Measurements from ENCODE around the gene TMEM238L.

Gene TMEM238L

GRCh38 chr17:10761281-10761680 lies 42.6 kb downstream of the TMEM238L start:
- Histone ChIP-seq H3K36me3 (ENCODE audit: control insufficient read depth, low read length) (no peaks in the 10 kb centered on the region), H3K4me1 (ENCODE audit: control insufficient read depth, low read length) (no peaks in the 10 kb centered on the region), H3K27me3 (ENCODE audit: control insufficient read depth, low read length) (no peaks in the 10 kb centered on the region), H3K4me3 (ENCODE audit: low read length) (no peak overlapping the region), H3K9me3 (ENCODE audit: control insufficient read depth, insufficient read depth, low read length) (no peaks in the 10 kb centered on the region), H3K9me2 (replicated peaks; ENCODE audit: control insufficient read depth, low read length) (no peaks in the 10 kb centered on the region), H4K20me1 (ENCODE audit: control insufficient read depth, insufficient read depth, low read depth, low read length) (no peaks in the 10 kb centered on the region), H3K79me2 (ENCODE audit: control insufficient read depth, low read length) (no peaks in the 10 kb centered on the region), H3K27ac (ENCODE audit: low read depth, low read length) (no peak overlapping the region), H3F3A (ENCODE audit: control insufficient read depth, insufficient read depth) (no peaks in the 10 kb centered on the region), H3K4me2 (ENCODE audit: low read length) (no peak overlapping the region)
- TF ChIP-seq CTCF (IDR thresholded peaks at IDR 0.05; ENCODE audit: low read depth, low read length, poor library complexity, severe bottlenecking) = no peak
- TF ChIP-seq EZH2phosphoT487 (IDR thresholded peaks at IDR 0.05; ENCODE audit: borderline replicate concordance, low read length) = no peak

- TF ChIP-seq CTCF (IDR thresholded peaks at IDR 0.05; ENCODE audit: low read depth, low read length, poor library complexity, severe bottlenecking) = no peak
- Histone ChIP-seq H3K9me2 (replicated peaks; ENCODE audit: control insufficient read depth, low read length) (no peaks in the 10 kb centered on the region), H4K20me1 (ENCODE audit: control insufficient read depth, insufficient read depth, low read depth, low read length) (no peaks in the 10 kb centered on the region), H3F3A (ENCODE audit: control insufficient read depth, insufficient read depth) (no peaks in the 10 kb centered on the region), H3K9me3 (ENCODE audit: control insufficient read depth, insufficient read depth, low read length) (no peaks in the 10 kb centered on the region), H3K79me2 (ENCODE audit: control insufficient read depth, low read length) (no peaks in the 10 kb centered on the region), H3K4me2 (ENCODE audit: low read length) (no peak overlapping the region), H3K36me3 (ENCODE audit: control insufficient read depth, low read length) (no peaks in the 10 kb centered on the region), H3K27ac (ENCODE audit: low read depth, low read length) (no peak overlapping the region), H3K4me3 (ENCODE audit: low read length) (no peak overlapping the region), H3K27me3 (ENCODE audit: control insufficient read depth, low read length) (no peaks in the 10 kb centered on the region), H3K4me1 (ENCODE audit: control insufficient read depth, low read length) (no peaks in the 10 kb centered on the region)
Measured at GRCh38 chr17:10758062-10758461, 45.8 kb downstream of the TMEM238L start.

- H3K4me1 ChIP-seq (ENCODE audit: control insufficient read depth, low read length) = no peaks in the 10 kb centered on the region
- no peak overlapping the region for H3K4me3 ChIP-seq (ENCODE audit: low read length)
- no peaks in the 10 kb centered on the region for H3K9me3 ChIP-seq (ENCODE audit: control insufficient read depth, insufficient read depth, low read length)
- no peaks in the 10 kb centered on the region for H3K27me3 ChIP-seq (ENCODE audit: control insufficient read depth, low read length)
- no peaks in the 10 kb centered on the region for H3K79me2 ChIP-seq (ENCODE audit: control insufficient read depth, low read length)
- no peaks in the 10 kb centered on the region for H3K9me2 ChIP-seq (replicated peaks; ENCODE audit: control insufficient read depth, low read length)
- H3K36me3 ChIP-seq (ENCODE audit: control insufficient read depth, low read length) = no peaks in the 10 kb centered on the region
- no peaks in the 10 kb centered on the region for H4K20me1 ChIP-seq (ENCODE audit: control insufficient read depth, insufficient read depth, low read depth, low read length)
- TF ChIP-seq CTCF (IDR thresholded peaks at IDR 0.05; ENCODE audit: low read depth, low read length, poor library complexity, severe bottlenecking) = no peak
- no peak for TF ChIP-seq EZH2phosphoT487 (IDR thresholded peaks at IDR 0.05; ENCODE audit: borderline replicate concordance, low read length)
- H3K27ac ChIP-seq (ENCODE audit: low read depth, low read length) = no peak overlapping the region
- H3F3A ChIP-seq (ENCODE audit: control insufficient read depth, insufficient read depth) = no peaks in the 10 kb centered on the region
- no peak overlapping the region for H3K4me2 ChIP-seq (ENCODE audit: low read length)
Measured at GRCh38 chr17:10757647-10758046, 46.3 kb downstream of the TMEM238L start.

- Histone ChIP-seq H3K27me3 (ENCODE audit: control insufficient read depth, low read length) (no peaks in the 10 kb centered on the region), H4K20me1 (ENCODE audit: control insufficient read depth, insufficient read depth, low read depth, low read length) (no peaks in the 10 kb centered on the region), H3K4me2 (ENCODE audit: low read length) (no peak overlapping the region), H3K79me2 (ENCODE audit: control insufficient read depth, low read length) (no peaks in the 10 kb centered on the region), H3K4me1 (ENCODE audit: control insufficient read depth, low read length) (no peaks in the 10 kb centered on the region), H3K9me2 (replicated peaks; ENCODE audit: control insufficient read depth, low read length) (no peaks in the 10 kb centered on the region), H3K9me3 (ENCODE audit: control insufficient read depth, insufficient read depth, low read length) (no peaks in the 10 kb centered on the region), H3F3A (ENCODE audit: control insufficient read depth, insufficient read depth) (no peaks in the 10 kb centered on the region), H3K27ac (ENCODE audit: low read depth, low read length) (no peak overlapping the region), H3K36me3 (ENCODE audit: control insufficient read depth, low read length) (no peaks in the 10 kb centered on the region), H3K4me3 (ENCODE audit: low read length) (no peak overlapping the region)
- TF ChIP-seq CTCF (IDR thresholded peaks at IDR 0.05; ENCODE audit: low read depth, low read length, poor library complexity, severe bottlenecking) = no peak
- no peak for TF ChIP-seq EZH2phosphoT487 (IDR thresholded peaks at IDR 0.05; ENCODE audit: borderline replicate concordance, low read length)
Measured at GRCh38 chr17:10757067-10757466, 46.8 kb downstream of the TMEM238L start.

All from DOHH2 (cell line).